A549 treated with Hydrocortisone at 1 μM for 4 hours (cell line): Measurements from ENCODE around the gene MOB4. TPM values are rescaled to one million over a fixed set of nuclear protein-coding genes. Genes with fewer than 3 reads are reported as not detected.

Source experiments
- total RNA-seq: library from RNA; stranded (reverse); fragments of 200-300 nt; extraction: Qiagen RNA extraction; gene quantifications from 5 replicates; pipeline ENCODE4 v1.2.3, GENCODE V29; 2022

MOB4 gene
- total RNA-seq = 21.7 to 37.7 TPM (median 26.8 TPM) in 5 replicates

GRCh38 chr2:197515739-197516392 lies at the start of gene MOB4:
Gene MOB4, plus strand, starts transcription at chr2:197516066. Its CDS starts 21 bp downstream, at chr2:197516087.

GRCh38 chr2:197499594-197500502 lies 16.0 kb upstream of the MOB4 start, which contains the start of the genes HSPD1 and HSPE1:
Gene HSPD1, minus strand, starts transcription at chr2:197499840. Its CDS starts 992 bp downstream, at chr2:197498848.
Gene HSPE1, plus strand, starts transcription at chr2:197500379. Its CDS starts 58 bp downstream, at chr2:197500437.

Other genes starting within 250 kb of the MOB4 start
- gene ANKRD44, start 205.3 kb upstream of the MOB4 start, total RNA-seq = 1.4 to 3.1 TPM (median 2.3 TPM) in 5 replicates
- gene SF3B1, start 81.0 kb upstream of the MOB4 start, total RNA-seq = 123 to 138 TPM (median 127 TPM) in 5 replicates
- 15.9 to 22.1 TPM (median 17.7 TPM) in 5 replicates for gene COQ10B, start 62.5 kb upstream of the MOB4 start, total RNA-seq
- 545 to 778 TPM (median 597 TPM) in 5 replicates for gene HSPD1, start 16.2 kb upstream of the MOB4 start, total RNA-seq
- 431 to 752 TPM (median 465 TPM) in 5 replicates for gene HSPE1, start 15.7 kb upstream of the MOB4 start, total RNA-seq
- gene RFTN2, start 159.5 kb downstream of the MOB4 start, total RNA-seq = 0.02 TPM in 1 of 5 replicates, not detected in the others
- 11.4 to 14.5 TPM (median 12.0 TPM) in 5 replicates for gene MARS2, start 189.3 kb downstream of the MOB4 start, total RNA-seq